OCI-LY7 (cell line): ENCODE measurements around the gene TCF15.

Experiments
- CTCF ChIP-seq: fragments of 200-600 bp; sonication (generic); conservative IDR thresholded peaks from 2 replicates; pipeline ENCODE4 v1.5.1; 2014; ENCODE audit warnings: mild to moderate bottlenecking, antibody characterized with exemption, low read length, moderate library complexity, mixed read lengths
- EZH2phosphoT487 ChIP-seq: fragments of 200-600 bp; sonication (generic); IDR thresholded peaks from 2 replicates; pipeline ENCODE4 v1.6.1; 2018; ENCODE audit warnings: low read depth, borderline replicate concordance, mild to moderate bottlenecking, mixed run types, antibody characterized with exemption, low read length, moderate library complexity, mixed read lengths

GRCh38 chr20:622161-622560 is 12.1 kb upstream of the TCF15 start:
- TF ChIP-seq CTCF (no peak), EZH2phosphoT487 (no peak)
